HEK293 (cell line): ENCODE data around the gene SMYD1.

Experiments
- CTCF ChIA-PET: fragments of 350-600 bp; formaldehyde crosslinking; extraction: SDS; loops from one replicate; lab custom pipeline; 2021; ENCODE audit warnings: antibody characterized with exemption; lab: Yijun Ruan, JAX
- POLR2A ChIA-PET: fragments of 300-600 bp; formaldehyde crosslinking; extraction: SDS; loops from one replicate; lab custom pipeline; 2020; ENCODE audit warnings: antibody characterized with exemption, inconsistent platforms; lab: Yijun Ruan, JAX
- H3K27ac ChIP-seq: fragments of 200-500 bp; sonication (Bioruptor generic); 2 replicates; pipeline ENCODE4 v1.5.1; 2014; ENCODE audit warnings: low read depth, low read length, control low read depth, inconsistent platforms; ENCODE audit errors: extremely low read depth
- H3K36me3 ChIP-seq, 2 experiments: fragments of 200-500 bp in 1 of 2; sonication (Bioruptor generic) in 1 of 2; 1 replicate in 1 of 2; 2 replicates in 1 of 2; pipeline ENCODE4 v1.5.1; 2014 to 2017; ENCODE audit warnings: inconsistent platforms in 2 of 2, low read length in 2 of 2; ENCODE audit not compliant: control insufficient read depth in 2 of 2, insufficient read depth in 1 of 2
- H3K4me1 ChIP-seq: fragments of 200-500 bp; sonication (Bioruptor generic); 2 replicates; pipeline ENCODE4 v1.5.1; 2014; ENCODE audit warnings: mild to moderate bottlenecking, low read length, inconsistent platforms; ENCODE audit not compliant: control insufficient read depth, insufficient read depth
- H3K4me3 ChIP-seq: 2 replicates; pipeline ENCODE4 v1.5.1; 2011; ENCODE audit warnings: low read depth, mild to moderate bottlenecking, control low read depth, low read length, moderate library complexity
- H3K9me3 ChIP-seq: fragments of 200-500 bp; sonication (Bioruptor generic); 2 replicates; pipeline ENCODE4 v1.5.1; 2014; ENCODE audit warnings: low read depth, low read length, inconsistent platforms; ENCODE audit not compliant: control insufficient read depth, insufficient read depth
- AEBP2 ChIP-seq: fragments of 450-650 bp; formaldehyde crosslinking; IDR thresholded peaks from 2 replicates; pipeline ENCODE4 v1.5.1; 2016; ENCODE audit warnings: missing biosample characterization, missing genetic modification characterization, borderline replicate concordance
- GLIS2 ChIP-seq: fragments of 450-650 bp; formaldehyde crosslinking; IDR thresholded peaks from 2 replicates; pipeline ENCODE4 v1.5.1; 2016; ENCODE audit warnings: missing biosample characterization, missing genetic modification characterization
- INSM2 ChIP-seq: fragments of 450-650 bp; formaldehyde crosslinking; IDR thresholded peaks from 2 replicates; pipeline ENCODE4 v1.5.1; 2016; ENCODE audit warnings: missing biosample characterization, missing genetic modification characterization
- KLF8 ChIP-seq: fragments of 450-650 bp; formaldehyde crosslinking; IDR thresholded peaks from 2 replicates; pipeline ENCODE4 v1.5.1; 2016; ENCODE audit warnings: missing biosample characterization, missing genetic modification characterization
- MEIS1 ChIP-seq: sonication (generic); formaldehyde crosslinking; IDR thresholded peaks from 2 replicates; pipeline ENCODE4 v1.8.1; 2022; ENCODE audit warnings: missing genetic modification reagents, mild to moderate bottlenecking, borderline replicate concordance
- TRIM28 ChIP-seq: IDR thresholded peaks from 2 replicates; pipeline ENCODE4 v1.6.1; 2011; ENCODE audit warnings: low read length, control low read depth, borderline replicate concordance
- ZBTB10 ChIP-seq: fragments of 450-650 bp; formaldehyde crosslinking; IDR thresholded peaks from 2 replicates; pipeline ENCODE4 v1.5.1; 2016; ENCODE audit warnings: missing biosample characterization, missing genetic modification characterization
- ZNF350 ChIP-seq: fragments of 450-650 bp; formaldehyde crosslinking; IDR thresholded peaks from 2 replicates; pipeline ENCODE4 v1.5.0; 2017; ENCODE audit warnings: missing biosample characterization, mild to moderate bottlenecking, missing genetic modification characterization
- ZNF394 ChIP-seq: fragments of 450-650 bp; formaldehyde crosslinking; IDR thresholded peaks from 2 replicates; pipeline ENCODE4 v1.5.1; 2016; ENCODE audit warnings: missing biosample characterization, missing genetic modification characterization, mild to moderate bottlenecking, moderate library complexity, borderline replicate concordance
- ZNF449 ChIP-seq: fragments of 450-650 bp; formaldehyde crosslinking; IDR thresholded peaks from 2 replicates; pipeline ENCODE4 v1.5.1; 2017; ENCODE audit warnings: missing biosample characterization, mild to moderate bottlenecking, missing genetic modification characterization, moderate library complexity
- ZNF513 ChIP-seq: fragments of 450-650 bp; IDR thresholded peaks from 2 replicates; pipeline ENCODE4 v1.5.1; 2018; ENCODE audit warnings: missing biosample characterization, missing genetic modification characterization
- ZNF544 ChIP-seq: fragments of 450-650 bp; formaldehyde crosslinking; IDR thresholded peaks from 2 replicates; pipeline ENCODE4 v1.5.0; 2017; ENCODE audit warnings: missing biosample characterization, missing genetic modification characterization
- ZNF658 ChIP-seq: fragments of 450-650 bp; formaldehyde crosslinking; IDR thresholded peaks from 2 replicates; pipeline ENCODE4; 2016; ENCODE audit warnings: missing biosample characterization, missing genetic modification characterization
- ZNF777 ChIP-seq: fragments of 450-650 bp; formaldehyde crosslinking; IDR thresholded peaks from 2 replicates; pipeline ENCODE4 v1.5.1; 2017; ENCODE audit warnings: missing biosample characterization, missing genetic modification characterization, borderline replicate concordance
- ZSCAN16 ChIP-seq: fragments of 450-650 bp; formaldehyde crosslinking; IDR thresholded peaks from 2 replicates; pipeline ENCODE4 v1.5.1; 2016; ENCODE audit warnings: missing biosample characterization, missing genetic modification characterization

The SMYD1 gene

GRCh38 chr2:88133875-88134274, 66.2 kb downstream of the SMYD1 start:
- H3K4me1 ChIP-seq: peaks cover 2% of the 10 kb centered on the region; the same call in 1 of the 2 replicates
- POLR2A ChIA-PET: no interaction called here

GRCh38 chr2:88136817-88137216, 69.2 kb downstream of the SMYD1 start:
- no peak overlapping the region for H3K27ac ChIP-seq
- H3K9me3 ChIP-seq: no peaks in the 10 kb centered on the region
- H3K4me3 ChIP-seq: no peak overlapping the region
- H3K4me1 ChIP-seq: 0 out of 2 replicates have a peak, but pooled peaks cover under 1% of the 10 kb centered on the region
- CTCF ChIA-PET: interaction anchor here (0.6 to 0.7 kb wide), 2 partner anchors 15 to 318 kb away, joined by 3 read pairs; no protein-coding TSS in a partner anchor
- POLR2A ChIA-PET: no interaction called here
- H3K36me3 ChIP-seq: no peaks in the 10 kb centered on the region
- TF ChIP-seq ZNF777 (tag by site-specific recombination) (no peak), INSM2 (tag by site-specific recombination) (no peak), ZNF658 (tag by site-specific recombination) (no peak), ZNF449 (tag by site-specific recombination) (no peak), KLF8 (tag by site-specific recombination) (no peak), ZBTB10 (no peak), ZSCAN16 (tag by site-specific recombination) (no peak), GLIS2 (no peak), TRIM28 (no peak), MEIS1 (no peak)
- TF ChIP-seq, all 188 proteins: peak for 0

More at GRCh38 chr2:88133875-88134274, 66.2 kb downstream of the SMYD1 start:
- TF ChIP-seq ZNF350 (no peak), ZNF394 (no peak), ZNF544 (no peak), KLF8 (tag by site-specific recombination) (no peak), ZNF513 (tag by site-specific recombination) (no peak), AEBP2 (tag by site-specific recombination) (no peak), ZNF777 (tag by site-specific recombination) (no peak)
- Histone ChIP-seq H3K36me3 (no peaks in the 10 kb centered on the region), H3K4me3 (no peak overlapping the region), H3K9me3 (no peaks in the 10 kb centered on the region), H3K27ac (no peak overlapping the region)
- CTCF ChIA-PET: no interaction called here
